ENCODE data around the gene RAP1B.

The RAP1B gene

GRCh38 chr12:68610370-68611093 lies at the start of gene RAP1B:
RAP1B (plus strand) TSS chr12:68610899; CDS start chr12:68648725, 37,826 bp downstream.
- peak; percentile 58 for DNase-seq (ENCODE audit: low read depth)
- TF ChIP-seq CTCF (conservative IDR thresholded peaks at IDR 0.05; ENCODE audit: low read depth, low read length): no peak
- peak within 1 kb of the TSS; percentile 98 for H3K4me3 ChIP-seq (ENCODE audit: low read length)

GRCh38 chr12:68561830-68562229 lies 48.9 kb upstream of the RAP1B start:
- no peak for DNase-seq (ENCODE audit: low read depth)
- no peak overlapping the region for H3K4me3 ChIP-seq (ENCODE audit: low read length)
- no peak for TF ChIP-seq CTCF (conservative IDR thresholded peaks at IDR 0.05; ENCODE audit: low read depth, low read length)

GRCh38 chr12:68564166-68564565 lies 46.5 kb upstream of the RAP1B start:
- no peak overlapping the region for H3K4me3 ChIP-seq (ENCODE audit: low read length)
- no peak for DNase-seq (ENCODE audit: low read depth)
- no peak for TF ChIP-seq CTCF (conservative IDR thresholded peaks at IDR 0.05; ENCODE audit: low read depth, low read length)

GRCh38 chr12:68565391-68565903 lies 45.3 kb upstream of the RAP1B start:
- peak; percentile 62 for DNase-seq (ENCODE audit: low read depth)
- TF ChIP-seq CTCF (conservative IDR thresholded peaks at IDR 0.05; ENCODE audit: low read depth, low read length): no peak
- no peak overlapping the region for H3K4me3 ChIP-seq (ENCODE audit: low read length)

- TF ChIP-seq CTCF (conservative IDR thresholded peaks at IDR 0.05; ENCODE audit: low read depth, low read length): no peak
Observed at GRCh38 chr12:68568922-68569569, 41.7 kb upstream of the RAP1B start.

GRCh38 chr12:68572661-68573060 lies 38.0 kb upstream of the RAP1B start:
- no peak for DNase-seq (ENCODE audit: low read depth)
- no peak overlapping the region for H3K4me3 ChIP-seq (ENCODE audit: low read length)
- TF ChIP-seq CTCF (conservative IDR thresholded peaks at IDR 0.05; ENCODE audit: low read depth, low read length): no peak

More at GRCh38 chr12:68568922-68569569, 41.7 kb upstream of the RAP1B start:
- H3K4me3 ChIP-seq (ENCODE audit: low read length): no peak overlapping the region
- no peak for DNase-seq (ENCODE audit: low read depth)
